Nephron (organoid): Measurements from ENCODE around the gene MRGPRE.

Experiments used
- H3K27ac Mint-ChIP-seq, 3 experiments: 2 replicates each; pipeline ENCODE4 v1.8.0; 2020; ENCODE audit warnings: mixed read lengths in 3 of 3, mild to moderate bottlenecking in 2 of 3, moderate library complexity in 1 of 3
- H3K27me3 Mint-ChIP-seq: 2 replicates; pipeline ENCODE4 v1.8.0; 2021; ENCODE audit warnings: low read depth, mild to moderate bottlenecking, moderate library complexity, mixed read lengths
- H3K36me3 Mint-ChIP-seq: 2 replicates; pipeline ENCODE4 v1.8.0; 2020; ENCODE audit warnings: low read depth, mixed read lengths
- H3K4me1 Mint-ChIP-seq: 2 replicates; pipeline ENCODE4 v1.8.0; 2020; ENCODE audit warnings: mixed read lengths
- H3K4me3 Mint-ChIP-seq, 3 experiments: 2 replicates each; pipeline ENCODE4 v1.8.0; 2020; ENCODE audit warnings: mild to moderate bottlenecking in 3 of 3, mixed read lengths in 3 of 3, moderate library complexity in 2 of 3
- H3K9me3 Mint-ChIP-seq: 2 replicates; pipeline ENCODE4 v1.8.0; 2020; ENCODE audit warnings: mixed read lengths
- CTCF ChIP-seq, 3 experiments: fragments of 200-600 bp; sonication (generic); IDR thresholded peaks; one replicate each; pipeline ENCODE4 v1.5.0; 2021; ENCODE audit warnings: antibody characterized with exemption in 3 of 3; ENCODE audit not compliant: unreplicated experiment in 3 of 3

The MRGPRE gene

GRCh38 chr11:3222003-3222855 is 10.0 kb downstream of the MRGPRE start:
- H3K4me1 Mint-ChIP-seq: no peaks in the 10 kb centered on the region

DNA sequence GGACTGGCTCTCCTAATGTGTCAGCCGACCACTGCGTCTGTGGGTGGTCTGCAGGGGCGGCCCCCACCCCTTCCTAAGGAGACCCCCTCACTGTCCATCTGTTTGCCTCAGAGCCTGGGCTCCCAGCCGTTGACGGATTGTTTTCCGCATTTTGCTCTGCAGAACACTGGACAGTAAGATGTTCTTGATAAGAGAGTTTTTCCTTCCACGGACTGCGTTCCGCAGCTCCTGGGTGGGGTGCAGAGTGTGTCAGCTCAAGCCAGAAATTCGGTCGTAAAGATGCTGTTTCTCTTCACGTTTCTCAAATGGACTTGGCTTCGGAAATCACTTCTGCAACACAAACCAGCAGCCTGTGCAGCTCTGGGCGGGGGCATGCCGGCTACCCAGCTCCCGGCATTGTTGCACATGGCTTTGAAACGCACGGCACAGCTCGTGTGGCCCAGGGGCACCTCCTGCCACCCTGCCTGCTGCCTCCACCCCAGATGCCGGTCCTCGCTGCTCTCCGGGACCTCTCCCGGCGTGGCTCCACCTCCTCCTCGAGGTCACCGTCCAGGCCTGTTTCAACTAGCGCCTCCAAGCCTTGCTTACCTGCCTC is 10.7 kb downstream of the MRGPRE start:
- Mint-ChIP-seq H3K27me3 (peaks cover 54% of the 10 kb centered on the region), H3K27ac (no peak overlapping the region), H3K4me1 (no peaks in the 10 kb centered on the region), H3K9me3 (no peaks in the 10 kb centered on the region), H3K36me3 (no peaks in the 10 kb centered on the region), H3K4me3 (no peak overlapping the region)
- no peak for TF ChIP-seq CTCF (IDR thresholded peaks at IDR 0.05; ENCODE audit: unreplicated experiment in 3 of 3)

More at GRCh38 chr11:3222003-3222855, 10.0 kb downstream of the MRGPRE start:
- Mint-ChIP-seq H3K27ac (no peak overlapping the region), H3K36me3 (no peaks in the 10 kb centered on the region), H3K4me3 (no peak overlapping the region), H3K9me3 (no peaks in the 10 kb centered on the region), H3K27me3 (peaks cover 52% of the 10 kb centered on the region)
- TF ChIP-seq CTCF (IDR thresholded peaks at IDR 0.05; ENCODE audit: unreplicated experiment in 3 of 3): no peak

DNA sequence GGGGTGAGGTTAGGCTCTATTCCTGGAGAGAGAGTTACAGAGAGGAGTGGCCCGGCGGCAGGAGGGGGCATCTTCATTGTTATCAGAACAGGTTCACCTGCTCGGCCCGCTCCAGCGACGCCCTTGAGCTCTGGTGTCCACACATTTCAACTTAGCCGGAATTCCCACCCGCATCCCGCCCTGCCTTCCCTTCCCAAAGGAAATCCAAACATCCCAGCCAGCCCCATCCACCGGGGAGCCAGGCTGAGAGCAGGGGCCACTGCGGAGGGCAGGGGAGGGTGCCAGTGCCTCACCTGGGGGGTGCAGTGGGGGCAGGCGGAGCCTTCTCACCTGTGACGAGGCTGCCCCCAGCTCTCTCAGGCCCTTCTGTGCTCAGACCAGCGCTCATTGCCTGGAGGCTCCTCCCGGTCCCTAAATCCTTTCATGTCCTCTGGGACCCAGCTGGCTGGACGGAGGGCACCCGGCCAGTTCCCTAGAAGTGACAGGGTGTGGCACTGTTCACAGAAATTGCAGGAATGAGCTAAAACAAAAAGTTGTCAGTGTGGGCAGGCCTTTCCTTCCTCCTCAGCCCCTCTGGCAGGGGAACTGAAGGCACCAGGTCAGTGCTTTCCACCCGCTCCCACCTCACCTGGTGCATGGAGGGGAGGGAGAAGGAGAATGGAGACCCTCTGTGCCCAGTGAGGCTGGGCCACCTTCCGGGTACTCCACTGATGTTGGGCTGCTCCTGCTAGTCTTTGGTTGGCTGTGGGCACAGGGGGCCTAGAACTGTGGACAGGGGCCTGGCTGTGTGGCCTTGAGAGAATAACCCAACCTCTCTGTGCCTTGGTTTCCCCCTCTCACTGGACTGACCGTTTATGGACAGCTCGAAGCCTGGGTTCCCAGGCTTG is 11.5 kb downstream of the MRGPRE start:
- Mint-ChIP-seq H3K36me3 (no peaks in the 10 kb centered on the region), H3K27ac (no peak overlapping the region), H3K9me3 (no peaks in the 10 kb centered on the region), H3K4me1 (no peaks in the 10 kb centered on the region), H3K27me3 (peaks cover 60% of the 10 kb centered on the region), H3K4me3 (no peak overlapping the region)
- TF ChIP-seq CTCF (IDR thresholded peaks at IDR 0.05; ENCODE audit: unreplicated experiment in 3 of 3): no peak

GRCh38 chr11:3220101-3220500 is 12.1 kb downstream of the MRGPRE start:
- H3K36me3 Mint-ChIP-seq: no peaks in the 10 kb centered on the region
- no peak overlapping the region for H3K4me3 Mint-ChIP-seq
- H3K27me3 Mint-ChIP-seq: peaks cover 64% of the 10 kb centered on the region
- H3K9me3 Mint-ChIP-seq: no peaks in the 10 kb centered on the region
- H3K4me1 Mint-ChIP-seq: no peaks in the 10 kb centered on the region
- H3K27ac Mint-ChIP-seq: no peak overlapping the region
- no peak for TF ChIP-seq CTCF (IDR thresholded peaks at IDR 0.05; ENCODE audit: unreplicated experiment in 3 of 3)

- no peaks in the 10 kb centered on the region for H3K9me3 Mint-ChIP-seq
- H3K27ac Mint-ChIP-seq: no peak overlapping the region
- no peaks in the 10 kb centered on the region for H3K36me3 Mint-ChIP-seq
- no peaks in the 10 kb centered on the region for H3K4me1 Mint-ChIP-seq
- TF ChIP-seq CTCF (IDR thresholded peaks at IDR 0.05; ENCODE audit: unreplicated experiment in 3 of 3): no peak
- no peak overlapping the region for H3K4me3 Mint-ChIP-seq
- H3K27me3 Mint-ChIP-seq: peaks cover 59% of the 10 kb centered on the region
Measured at GRCh38 chr11:3219281-3219892, 12.8 kb downstream of the MRGPRE start.
